K562 (cell line): Measurements from ENCODE around the gene PREB. TPM values are rescaled to one million over a fixed set of nuclear protein-coding genes. Genes with fewer than 3 reads are reported as not detected.
A peak's percentile ranks its signal among the peaks of the same experiment; 100 is the strongest.

Experiments
- CREM ChIP-seq: IDR thresholded peaks from 2 replicates; pipeline ENCODE4 v1.6.1; 2014; ENCODE audit warnings: antibody characterized with exemption, low read depth
- DPF2 ChIP-seq: fragments of 450-650 bp; IDR thresholded peaks from 2 replicates; pipeline ENCODE4 v1.6.1; 2016
- FOXM1 ChIP-seq, 2 experiments: fragments of 450-650 bp in 1 of 2; sonication (generic) in 1 of 2; formaldehyde crosslinking in 1 of 2; IDR thresholded peaks; 2 replicates each; pipeline versions ENCODE4 v1.6.1 to v1.9.0; 2017 to 2022; ENCODE audit warnings: low read depth in 2 of 2, mild to moderate bottlenecking in 2 of 2, missing genetic modification reagents in 1 of 2, moderate library complexity in 1 of 2
- GABPB2 ChIP-seq: fragments of 250-450 bp; sonication (Bioruptor Pico); conservative IDR thresholded peaks from 2 replicates; pipeline ENCODE4 v1.5.1; 2021; ENCODE audit warnings: mild to moderate bottlenecking
- MCM5 ChIP-seq: fragments of 450-650 bp; IDR thresholded peaks from 2 replicates; pipeline ENCODE4 v1.6.1; 2016; ENCODE audit warnings: low read depth
- MEF2D ChIP-seq: conservative IDR thresholded peaks from 2 replicates; pipeline ENCODE4 v1.6.1; 2016; ENCODE audit warnings: low read depth, missing genetic modification characterization, missing compliant biosample characterization
- NELFE ChIP-seq: IDR thresholded peaks from 2 replicates; pipeline ENCODE4 v1.6.1; 2011; ENCODE audit warnings: mild to moderate bottlenecking; ENCODE audit not compliant: insufficient read depth, insufficient read length
- NONO ChIP-seq, 2 experiments: fragments of 200-400 bp in 1 of 2; fragments of 450-650 bp in 1 of 2; formaldehyde crosslinking in 1 of 2; IDR thresholded peaks; 2 replicates each; pipeline ENCODE4 v1.6.1; 2017; ENCODE audit warnings: low read depth in 2 of 2, mild to moderate bottlenecking in 2 of 2, moderate library complexity in 2 of 2, low read length in 1 of 2
- NRF1 ChIP-seq, 2 experiments: fragments of 450-650 bp; IDR thresholded peaks in 1 of 2; conservative IDR thresholded peaks in 1 of 2; 2 replicates each; pipeline ENCODE4 v1.6.1; 2014; ENCODE audit warnings: mild to moderate bottlenecking in 2 of 2
- RNF2 ChIP-seq: sonication (generic); IDR thresholded peaks from 2 replicates; pipeline ENCODE4 v1.6.1; 2016
- SMARCA4 ChIP-seq: fragments of 450-650 bp; IDR thresholded peaks from 2 replicates; pipeline ENCODE4 v1.6.1; 2016
- TBL1XR1 ChIP-seq, 2 experiments: IDR thresholded peaks; 2 replicates each; pipeline ENCODE4 v1.6.1; 2012; ENCODE audit warnings: improper control_type of control experiment in 2 of 2, low read length in 2 of 2, mild to moderate bottlenecking in 1 of 2
- XRCC4 ChIP-seq: IDR thresholded peaks from one replicate; pipeline ENCODE4 v1.6.1; 2011; ENCODE audit not compliant: insufficient read depth, insufficient read length; ENCODE audit errors: extremely low read depth
- ZNF584 ChIP-seq: fragments of 200-800 bp; sonication (Bioruptor generic); IDR thresholded peaks from 2 replicates; pipeline ENCODE4 v1.6.1; 2016; ENCODE audit warnings: low read depth, mild to moderate bottlenecking, missing genetic modification characterization, missing compliant biosample characterization
- ZNF766 ChIP-seq: fragments of 200-800 bp; sonication (Bioruptor generic); conservative IDR thresholded peaks from 2 replicates; pipeline ENCODE4 v1.6.1; 2016; ENCODE audit warnings: missing genetic modification characterization, missing compliant biosample characterization
- polyA plus RNA-seq, 8 experiments: library from polyadenylated mRNA; depleted of rRNA in 4 of 8; stranded (reverse) in 5 of 8; unstranded in 3 of 8; fragments of >200 nt; fragmentation: Nextera tagmentation in 2 of 8; fragmentation: Illumina TruSeq in 1 of 8; extraction: Ambion mirVana in 2 of 8; extraction: Trizol in 1 of 8; gene quantifications; 2 replicates each; pipeline versions ENCODE4 v1.2.1 to v1.2.3, GENCODE V29; 2011 to 2014; ENCODE audit warnings: inconsistent platforms in 1 of 8, missing spikeins in 1 of 8
- total RNA-seq, 7 experiments: library from RNA; depleted of rRNA in 6 of 7; stranded (reverse); fragments of >200 nt in 6 of 7; fragmentation: Illumina TruSeq in 2 of 7; extraction: Trizol in 2 of 7; gene quantifications; 2 replicates each; pipeline versions ENCODE4 v1.2.1 to v1.2.3, GENCODE V29; 2011 to 2021; ENCODE audit warnings: low replicate concordance in 1 of 7
- TF ChIP-seq, protein P1 (sequence below): fragments of 250-450 bp; sonication (Bioruptor Pico); IDR thresholded peaks from 2 replicates; pipeline ENCODE4 v1.4.0; 2020
- TF ChIP-seq, protein P2 (sequence below), 2 experiments: fragments of 450-650 bp in 1 of 2; sonication (generic) in 1 of 2; formaldehyde crosslinking in 1 of 2; IDR thresholded peaks in 1 of 2; conservative IDR thresholded peaks in 1 of 2; 2 replicates each; pipeline versions ENCODE4 v1.6.1 to v1.8.1; 2016 to 2023; ENCODE audit warnings: mild to moderate bottlenecking in 2 of 2, moderate library complexity in 2 of 2, inconsistent platforms in 1 of 2, missing genetic modification reagents in 1 of 2
- TF ChIP-seq, protein P3 (sequence below), 2 experiments: IDR thresholded peaks; 2 replicates each; pipeline ENCODE4 v1.6.1; 2012; ENCODE audit warnings: improper control_type of control experiment in 2 of 2, low read depth in 2 of 2, low read length in 2 of 2, borderline replicate concordance in 1 of 2

The PREB gene
- total and polyA plus RNA-seq, 9 of the 15 experiments (the other 6 are each of a cell fraction or from before 2014, with no cell fraction given) = 35.1 to 84.2 (median 67.2) TPM

DNA sequence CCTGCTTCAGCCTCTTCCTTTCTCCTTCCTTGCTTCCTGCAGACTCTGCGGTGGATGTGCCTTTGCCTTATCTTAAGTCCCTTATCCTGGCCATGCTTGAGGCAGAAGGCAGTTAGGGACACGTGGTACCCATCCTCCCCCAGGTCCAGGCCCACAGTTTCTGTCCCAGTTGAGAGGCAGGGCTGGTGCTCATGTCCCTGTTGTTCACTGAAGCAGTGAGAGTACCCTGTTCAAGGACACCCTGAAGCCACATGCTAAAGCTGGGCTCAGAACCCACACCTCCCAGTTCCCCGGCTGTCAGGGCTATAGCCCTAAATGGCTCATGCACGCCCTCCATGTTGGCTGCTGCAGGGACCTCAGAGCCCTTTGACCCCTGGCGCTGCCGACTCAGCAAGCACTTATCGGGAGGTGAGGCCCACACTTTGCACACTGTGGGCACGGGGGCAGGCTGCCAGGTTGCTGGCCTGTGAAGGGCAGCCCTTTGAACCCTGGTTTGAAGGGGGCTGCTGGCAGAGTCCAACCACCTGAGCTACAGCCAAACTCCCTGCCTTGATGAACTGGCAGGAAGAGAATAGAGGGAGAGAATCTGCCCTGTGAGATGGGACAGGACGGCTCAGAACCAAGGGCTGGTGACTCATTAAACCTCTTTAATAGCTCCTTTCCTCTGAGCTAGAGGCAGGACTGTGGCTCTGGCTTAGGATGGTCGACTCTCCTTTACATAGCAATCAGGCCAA is 41.6 kb downstream of the PREB start (continued):
- TF ChIP-seq ZNF766 (CRISPR knock-in tag) = peak; percentile 90
- TF ChIP-seq, protein P1, sequence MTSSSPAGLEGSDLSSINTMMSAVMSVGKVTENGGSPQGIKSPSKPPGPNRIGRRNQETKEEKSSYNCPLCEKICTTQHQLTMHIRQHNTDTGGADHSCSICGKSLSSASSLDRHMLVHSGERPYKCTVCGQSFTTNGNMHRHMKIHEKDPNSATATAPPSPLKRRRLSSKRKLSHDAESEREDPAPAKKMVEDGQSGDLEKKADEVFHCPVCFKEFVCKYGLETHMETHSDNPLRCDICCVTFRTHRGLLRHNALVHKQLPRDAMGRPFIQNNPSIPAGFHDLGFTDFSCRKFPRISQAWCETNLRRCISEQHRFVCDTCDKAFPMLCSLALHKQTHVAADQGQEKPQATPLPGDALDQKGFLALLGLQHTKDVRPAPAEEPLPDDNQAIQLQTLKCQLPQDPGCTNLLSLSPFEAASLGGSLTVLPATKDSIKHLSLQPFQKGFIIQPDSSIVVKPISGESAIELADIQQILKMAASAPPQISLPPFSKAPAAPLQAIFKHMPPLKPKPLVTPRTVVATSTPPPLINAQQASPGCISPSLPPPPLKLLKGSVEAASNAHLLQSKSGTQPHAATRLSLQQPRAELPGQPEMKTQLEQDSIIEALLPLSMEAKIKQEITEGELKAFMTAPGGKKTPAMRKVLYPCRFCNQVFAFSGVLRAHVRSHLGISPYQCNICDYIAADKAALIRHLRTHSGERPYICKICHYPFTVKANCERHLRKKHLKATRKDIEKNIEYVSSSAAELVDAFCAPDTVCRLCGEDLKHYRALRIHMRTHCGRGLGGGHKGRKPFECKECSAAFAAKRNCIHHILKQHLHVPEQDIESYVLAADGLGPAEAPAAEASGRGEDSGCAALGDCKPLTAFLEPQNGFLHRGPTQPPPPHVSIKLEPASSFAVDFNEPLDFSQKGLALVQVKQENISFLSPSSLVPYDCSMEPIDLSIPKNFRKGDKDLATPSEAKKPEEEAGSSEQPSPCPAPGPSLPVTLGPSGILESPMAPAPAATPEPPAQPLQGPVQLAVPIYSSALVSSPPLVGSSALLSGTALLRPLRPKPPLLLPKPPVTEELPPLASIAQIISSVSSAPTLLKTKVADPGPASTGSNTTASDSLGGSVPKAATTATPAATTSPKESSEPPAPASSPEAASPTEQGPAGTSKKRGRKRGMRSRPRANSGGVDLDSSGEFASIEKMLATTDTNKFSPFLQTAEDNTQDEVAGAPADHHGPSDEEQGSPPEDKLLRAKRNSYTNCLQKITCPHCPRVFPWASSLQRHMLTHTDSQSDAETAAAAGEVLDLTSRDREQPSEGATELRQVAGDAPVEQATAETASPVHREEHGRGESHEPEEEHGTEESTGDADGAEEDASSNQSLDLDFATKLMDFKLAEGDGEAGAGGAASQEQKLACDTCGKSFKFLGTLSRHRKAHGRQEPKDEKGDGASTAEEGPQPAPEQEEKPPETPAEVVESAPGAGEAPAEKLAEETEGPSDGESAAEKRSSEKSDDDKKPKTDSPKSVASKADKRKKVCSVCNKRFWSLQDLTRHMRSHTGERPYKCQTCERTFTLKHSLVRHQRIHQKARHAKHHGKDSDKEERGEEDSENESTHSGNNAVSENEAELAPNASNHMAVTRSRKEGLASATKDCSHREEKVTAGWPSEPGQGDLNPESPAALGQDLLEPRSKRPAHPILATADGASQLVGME (CRISPR knock-in tag) = peak; percentile 98
- peak; percentile 95 for TF ChIP-seq RNF2
- TF ChIP-seq FOXM1 (IDR thresholded peaks at IDR 0.05; ENCODE audit: low read depth) = no peak
- TF ChIP-seq FOXM1 (CRISPR knock-in tag; IDR thresholded peaks at IDR 0.05; ENCODE audit: low read depth) = 0 out of 2 replicates have a peak, but pooled peaks have one; percentile 53
- TF ChIP-seq CREM = peak; percentile 66; the same call in 1 of the 2 replicates
- TF ChIP-seq MCM5 = no peak
- TF ChIP-seq DPF2 = peak; percentile 84
- peak; percentile 57; the same call in 1 of the 2 replicates for TF ChIP-seq MEF2D (tag)
- 0 out of 4 replicates have a peak, but pooled peaks of 1 of the 2 experiments have one; percentile 14 for TF ChIP-seq TBL1XR1 (IDR thresholded peaks at IDR 0.05; ENCODE audit: low read length in 2 of 2)
- TF ChIP-seq, protein P2, sequence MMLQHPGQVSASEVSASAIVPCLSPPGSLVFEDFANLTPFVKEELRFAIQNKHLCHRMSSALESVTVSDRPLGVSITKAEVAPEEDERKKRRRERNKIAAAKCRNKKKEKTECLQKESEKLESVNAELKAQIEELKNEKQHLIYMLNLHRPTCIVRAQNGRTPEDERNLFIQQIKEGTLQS (IDR thresholded peaks at IDR 0.05) = no peak
- TF ChIP-seq, protein P2 (CRISPR knock-in tag; conservative IDR thresholded peaks at IDR 0.05) = no peak
- no peak for TF ChIP-seq GABPB2 (CRISPR knock-in tag)
- TF ChIP-seq XRCC4 = no peak
- TF ChIP-seq NELFE = no peak
- peak; percentile 11 to 26; a peak in 1 of 4 replicates for TF ChIP-seq NRF1 (conservative IDR thresholded peaks at IDR 0.05 in 1 of 2, IDR thresholded peaks at IDR 0.05 in 1 of 2)
- TF ChIP-seq ZNF584 (CRISPR knock-in tag) = peak; percentile 78; the same call in 1 of the 2 replicates
- TF ChIP-seq, protein P3, sequence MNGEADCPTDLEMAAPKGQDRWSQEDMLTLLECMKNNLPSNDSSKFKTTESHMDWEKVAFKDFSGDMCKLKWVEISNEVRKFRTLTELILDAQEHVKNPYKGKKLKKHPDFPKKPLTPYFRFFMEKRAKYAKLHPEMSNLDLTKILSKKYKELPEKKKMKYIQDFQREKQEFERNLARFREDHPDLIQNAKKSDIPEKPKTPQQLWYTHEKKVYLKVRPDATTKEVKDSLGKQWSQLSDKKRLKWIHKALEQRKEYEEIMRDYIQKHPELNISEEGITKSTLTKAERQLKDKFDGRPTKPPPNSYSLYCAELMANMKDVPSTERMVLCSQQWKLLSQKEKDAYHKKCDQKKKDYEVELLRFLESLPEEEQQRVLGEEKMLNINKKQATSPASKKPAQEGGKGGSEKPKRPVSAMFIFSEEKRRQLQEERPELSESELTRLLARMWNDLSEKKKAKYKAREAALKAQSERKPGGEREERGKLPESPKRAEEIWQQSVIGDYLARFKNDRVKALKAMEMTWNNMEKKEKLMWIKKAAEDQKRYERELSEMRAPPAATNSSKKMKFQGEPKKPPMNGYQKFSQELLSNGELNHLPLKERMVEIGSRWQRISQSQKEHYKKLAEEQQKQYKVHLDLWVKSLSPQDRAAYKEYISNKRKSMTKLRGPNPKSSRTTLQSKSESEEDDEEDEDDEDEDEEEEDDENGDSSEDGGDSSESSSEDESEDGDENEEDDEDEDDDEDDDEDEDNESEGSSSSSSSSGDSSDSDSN (IDR thresholded peaks at IDR 0.05; ENCODE audit: borderline replicate concordance in 1 of 2, low read depth in 2 of 2, low read length in 2 of 2) = 0 out of 4 replicates have a peak, but pooled peaks have one; percentile 14 to 34
- TF ChIP-seq SMARCA4 = peak; percentile 75; the same call in 1 of the 2 replicates
- no peak for TF ChIP-seq NONO (IDR thresholded peaks at IDR 0.05; ENCODE audit: low read depth in 2 of 2, low read length in 1 of 2)
